Left lung (tissue), 10 donors: ENCODE results near the gene MEIS1. TPM values are rescaled to one million over a fixed set of nuclear protein-coding genes. Genes with fewer than 3 reads are reported as not detected.
A peak's percentile ranks its signal among the peaks of the same experiment; 100 is the strongest.

Source experiments
- ATAC-seq: fragments of 200-7000 bp; cut with Tn5 transposase; one replicate; pipeline ENCODE4 v1.9.1; 2020; ENCODE audit warnings: moderate library complexity
- DNase-seq, 4 donors: peaks; one replicate each; pipeline ENCODE4 v3.0.0-alpha.2; 2013 to 2020
- H3K27ac ChIP-seq, 2 donors: fragments of 200-600 bp; sonication (generic) in 1 of 2; one replicate each; pipeline versions ENCODE4 v1.5.0 to v1.8.0; 2020 to 2021
- H3K27me3 ChIP-seq, 2 donors: fragments of 200-600 bp; sonication (generic) in 1 of 2; one replicate each; pipeline versions ENCODE4 v1.5.0 to v1.8.0; 2020 to 2021
- H3K36me3 ChIP-seq, 2 donors: fragments of 200-600 bp; sonication (generic) in 1 of 2; one replicate each; pipeline versions ENCODE4 v1.5.0 to v1.8.0; 2020 to 2021
- H3K4me1 ChIP-seq, 2 donors: fragments of 200-600 bp; one replicate each; pipeline ENCODE4 v1.8.0; 2021
- H3K4me3 ChIP-seq, 2 donors: fragments of 200-600 bp; sonication (generic) in 1 of 2; one replicate each; pipeline versions ENCODE4 v1.5.0 to v1.8.0; 2020 to 2021; ENCODE audit warnings: mild to moderate bottlenecking in 1 of 2
- H3K9me3 ChIP-seq, 2 donors: fragments of 200-600 bp; sonication (generic) in 1 of 2; one replicate each; pipeline versions ENCODE4 v1.5.0 to v1.8.0; 2020 to 2021
- CTCF ChIP-seq, 2 donors: fragments of 200-600 bp; sonication (generic) in 1 of 2; IDR thresholded peaks; one replicate each; pipeline versions ENCODE4 v1.5.0 to v1.8.0; 2021; ENCODE audit warnings: antibody characterized with exemption in 2 of 2
- intact Hi-C, 2 donors: fragments of 100-400 bp; cut with DNase I; formaldehyde crosslinking; loops; one replicate each; pipeline versions ENCODE4 v1.11.2 to v1.14.2; 2022
- polyA plus RNA-seq, 6 donors: library from polyadenylated mRNA; unstranded; fragments of 120-200 nt; gene quantifications; one replicate each; pipeline ENCODE4 v1.2.1, GENCODE V29; 2013; ENCODE audit not compliant: insufficient read length in 6 of 6
- total RNA-seq, 2 donors: library from RNA; stranded (reverse); fragmentation: NEBNext Ultra II Directional; extraction: Animal tissue kit (Norgen Biotek cat#: 25700); gene quantifications; one replicate each; pipeline ENCODE4 v1.2.1, GENCODE V29; 2021
- donor health status: DM: no; HTN: yes; CAD: no.
- donor health status: DM: no; HTN: no; CAD: no.

MEIS1 gene
- total and polyA plus RNA-seq, 8 donors, result 54.3 to 193 (median 163) TPM

GRCh38 chr2:66437691-66438497, 3.0 kb downstream of the MEIS1 start:
- Histone ChIP-seq H3K9me3 (no peaks in the 10 kb centered on the region), H3K4me1 (peaks cover 0 to 24% of the 10 kb centered on the region in 2 donors), H3K36me3 (no peaks in the 10 kb centered on the region), H3K4me3 (peak overlapping the region; percentile 52 to 56), H3K27ac (peak overlapping the region; percentile 84 to 95), H3K27me3 (peaks cover 25 to 100% of the 10 kb centered on the region in 2 donors)
- peak in 2 of 4 donors; percentile 37 to 61 for DNase-seq
- no peak for ATAC-seq
- no peak for TF ChIP-seq CTCF (IDR thresholded peaks at IDR 0.05)
- intact Hi-C loops, result loop anchor here (5.0 to 10.0 kb wide), 2 partner anchors 137 to 139 kb away; no protein-coding TSS in a partner anchor

- peak overlapping the region; percentile 52 to 56 for H3K4me3 ChIP-seq
- no peak for TF ChIP-seq CTCF (IDR thresholded peaks at IDR 0.05)
- intact Hi-C loops, result loop anchor here (5.0 to 10.0 kb wide), 2 partner anchors 136 to 139 kb away; no protein-coding TSS in a partner anchor
- ATAC-seq, result no peak
- H3K36me3 ChIP-seq, result no peaks in the 10 kb centered on the region
- H3K27me3 ChIP-seq, result peaks cover 19 to 100% of the 10 kb centered on the region in 2 donors
- DNase-seq, result no peak
- H3K27ac ChIP-seq, result peak overlapping the region; percentile 84 to 95
- no peaks in the 10 kb centered on the region for H3K9me3 ChIP-seq
- H3K4me1 ChIP-seq, result peaks cover 0 to 18% of the 10 kb centered on the region in 2 donors
Measured at GRCh38 chr2:66438498-66438833, 3.5 kb downstream of the MEIS1 start.

- TF ChIP-seq CTCF (IDR thresholded peaks at IDR 0.05), result no peak
- peaks cover 16 to 100% of the 10 kb centered on the region in 2 donors for H3K27me3 ChIP-seq
- ATAC-seq, result no peak
- peak overlapping the region; percentile 84 to 95 for H3K27ac ChIP-seq
- peak overlapping the region; percentile 52 to 56 for H3K4me3 ChIP-seq
- peaks cover 0 to 11% of the 10 kb centered on the region in 2 donors for H3K4me1 ChIP-seq
- peak in 1 of 4 donors; percentile 76 for DNase-seq
- no peaks in the 10 kb centered on the region for H3K9me3 ChIP-seq
- H3K36me3 ChIP-seq, result no peaks in the 10 kb centered on the region
- intact Hi-C loops, result loop anchor here (5.0 to 10.0 kb wide), 2 partner anchors 136 to 138 kb away; no protein-coding TSS in a partner anchor
Measured at GRCh38 chr2:66438891-66439811, 4.2 kb downstream of the MEIS1 start.

GRCh38 chr2:66439812-66440542, 5.1 kb downstream of the MEIS1 start:
- no peaks in the 10 kb centered on the region for H3K9me3 ChIP-seq
- H3K27ac ChIP-seq, result peak overlapping the region; percentile 84 to 95
- H3K4me3 ChIP-seq, result peak overlapping the region; percentile 52 to 56
- TF ChIP-seq CTCF (IDR thresholded peaks at IDR 0.05), result no peak
- peaks cover 24 to 100% of the 10 kb centered on the region in 2 donors for H3K27me3 ChIP-seq
- no peaks in the 10 kb centered on the region for H3K36me3 ChIP-seq
- DNase-seq (peak in 2 of 4 donors; percentile 36 to 51), ATAC-seq (no peak)
- peaks cover 0 to 11% of the 10 kb centered on the region in 2 donors for H3K4me1 ChIP-seq
- intact Hi-C loops, result loop anchor here (5.0 to 10.0 kb wide), 2 partner anchors 135 to 137 kb away; no protein-coding TSS in a partner anchor
